ENCODE results near the gene DOCK10. TPM values are rescaled to one million over a fixed set of nuclear protein-coding genes. Genes with fewer than 3 reads are reported as not detected.

DOCK10 gene
- polyA plus RNA-seq, 1 donor (not counting 4 experiments of a cell fraction or from before 2014, with no cell fraction given), result 2.5 TPM

DNA sequence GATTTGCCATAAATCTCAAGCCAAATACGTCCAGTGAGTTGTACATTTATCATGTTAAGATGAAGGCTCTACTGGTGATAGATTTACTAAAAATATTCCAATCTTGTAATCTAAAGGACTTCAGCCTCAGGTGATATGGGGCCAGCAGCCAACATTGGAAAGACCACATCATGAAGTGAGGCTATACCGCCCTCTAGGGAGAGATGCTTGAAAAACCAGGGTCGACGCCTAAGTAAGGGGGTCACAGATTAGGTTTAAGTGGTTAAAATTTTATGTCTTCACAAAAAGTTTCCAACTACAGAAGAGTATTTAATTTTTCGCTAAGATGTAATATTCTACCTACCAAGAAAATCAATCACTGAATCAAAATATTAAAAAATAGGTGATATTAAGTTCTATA, 33.3 kb downstream of the DOCK10 start:
- no peak for FAIRE-seq
- H3K9ac ChIP-seq (ENCODE audit: control insufficient read depth, extremely low read depth, insufficient read depth, low read length), result no peak overlapping the region
- no peaks in the 10 kb centered on the region for H3K9me1 ChIP-seq (ENCODE audit: control insufficient read depth, extremely low read depth, insufficient read depth, low read length)
- no peak overlapping the region for H3K27ac ChIP-seq (ENCODE audit: control insufficient read depth, insufficient read depth, low read length)
- DNase-seq (ENCODE audit: low read depth, low spot score), result no peak
- TF ChIP-seq EZH2 (IDR thresholded peaks at IDR 0.05; ENCODE audit: low read length), result no peak
- TF ChIP-seq, protein P1, sequence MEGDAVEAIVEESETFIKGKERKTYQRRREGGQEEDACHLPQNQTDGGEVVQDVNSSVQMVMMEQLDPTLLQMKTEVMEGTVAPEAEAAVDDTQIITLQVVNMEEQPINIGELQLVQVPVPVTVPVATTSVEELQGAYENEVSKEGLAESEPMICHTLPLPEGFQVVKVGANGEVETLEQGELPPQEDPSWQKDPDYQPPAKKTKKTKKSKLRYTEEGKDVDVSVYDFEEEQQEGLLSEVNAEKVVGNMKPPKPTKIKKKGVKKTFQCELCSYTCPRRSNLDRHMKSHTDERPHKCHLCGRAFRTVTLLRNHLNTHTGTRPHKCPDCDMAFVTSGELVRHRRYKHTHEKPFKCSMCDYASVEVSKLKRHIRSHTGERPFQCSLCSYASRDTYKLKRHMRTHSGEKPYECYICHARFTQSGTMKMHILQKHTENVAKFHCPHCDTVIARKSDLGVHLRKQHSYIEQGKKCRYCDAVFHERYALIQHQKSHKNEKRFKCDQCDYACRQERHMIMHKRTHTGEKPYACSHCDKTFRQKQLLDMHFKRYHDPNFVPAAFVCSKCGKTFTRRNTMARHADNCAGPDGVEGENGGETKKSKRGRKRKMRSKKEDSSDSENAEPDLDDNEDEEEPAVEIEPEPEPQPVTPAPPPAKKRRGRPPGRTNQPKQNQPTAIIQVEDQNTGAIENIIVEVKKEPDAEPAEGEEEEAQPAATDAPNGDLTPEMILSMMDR (optimal IDR thresholded peaks at IDR 0.05 in 1 of 3, IDR thresholded peaks at IDR 0.05 in 1 of 3, conservative IDR thresholded peaks at IDR 0.05 in 1 of 3; ENCODE audit: extremely low read depth in 1 of 3, insufficient read depth in 2 of 3, low read length in 3 of 3), result peak; percentile 36 to 57 (median 45)
- no peak overlapping the region for H3K4me2 ChIP-seq (ENCODE audit: control insufficient read depth, extremely low read depth, insufficient read depth, low read depth, low read length)
- H2AFZ ChIP-seq (ENCODE audit: control insufficient read depth, low read length), result no peak overlapping the region
- H3K9me3 ChIP-seq (ENCODE audit: control insufficient read depth, low read depth, low read length), result no peaks in the 10 kb centered on the region
- H3K27me3 ChIP-seq (ENCODE audit: control insufficient read depth, extremely low read depth, insufficient read depth, low read length), result no peaks in the 10 kb centered on the region
- H3K36me3 ChIP-seq (ENCODE audit: control insufficient read depth in 2 of 2, extremely low read depth in 1 of 2, insufficient read depth in 2 of 2, low read length in 2 of 2), result no peaks in the 10 kb centered on the region
- peaks cover 38% of the 10 kb centered on the region for H3K4me1 ChIP-seq (ENCODE audit: control insufficient read depth, extremely low read depth, insufficient read depth, low read length)
- no peaks in the 10 kb centered on the region for H3K79me2 ChIP-seq (ENCODE audit: control insufficient read depth, insufficient read depth, low read length)
- no peaks in the 10 kb centered on the region for H4K20me1 ChIP-seq (ENCODE audit: control insufficient read depth, extremely low read depth, insufficient read depth, low read length)
- H3K4me3 ChIP-seq (ENCODE audit: control insufficient read depth in 2 of 3, extremely low read depth in 1 of 3, insufficient read depth in 2 of 3, low read depth in 1 of 3, low read length in 3 of 3), result no peak overlapping the region
- dilution Hi-C loops (cut with MboI; ENCODE audit: extremely low pct_ligation_motif_present, low sequenced_read_pairs), result no loop called here

DNA sequence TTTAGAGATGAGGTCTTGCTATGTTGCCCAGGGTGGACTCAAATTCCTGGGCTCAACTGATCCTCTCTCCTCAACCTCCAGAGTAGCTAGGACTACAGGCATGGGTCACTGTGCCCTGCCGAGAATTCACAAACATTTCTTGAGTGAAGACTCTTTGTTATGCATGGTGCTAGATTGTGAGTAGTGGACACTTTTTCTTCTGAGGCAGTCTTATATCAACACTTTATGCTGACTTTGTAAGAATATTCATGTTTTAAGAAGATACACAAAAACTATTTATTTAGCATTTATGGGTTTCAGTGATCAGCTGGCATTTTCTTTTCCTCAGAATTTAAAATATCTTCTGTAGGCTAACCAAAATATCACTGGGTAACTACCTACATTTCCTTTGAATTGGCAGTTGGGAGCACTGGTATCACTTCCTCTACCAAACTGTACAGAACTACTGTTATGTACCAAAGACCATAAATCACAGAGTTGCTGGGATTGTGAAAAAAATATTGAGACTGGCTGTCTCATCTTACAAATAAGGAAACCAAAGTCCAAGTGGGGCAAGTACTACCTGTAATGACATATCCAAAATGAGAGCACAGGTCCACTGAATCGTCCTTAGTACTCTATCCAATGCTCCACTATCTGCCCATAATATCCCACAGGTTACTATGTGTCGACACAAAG, 34.0 kb downstream of the DOCK10 start:
- H3K79me2 ChIP-seq (ENCODE audit: control insufficient read depth, insufficient read depth, low read length), result no peaks in the 10 kb centered on the region
- TF ChIP-seq EZH2 (IDR thresholded peaks at IDR 0.05; ENCODE audit: low read length), result no peak
- TF ChIP-seq, protein P1 (optimal IDR thresholded peaks at IDR 0.05 in 1 of 3, IDR thresholded peaks at IDR 0.05 in 1 of 3, conservative IDR thresholded peaks at IDR 0.05 in 1 of 3; ENCODE audit: extremely low read depth in 1 of 3, insufficient read depth in 2 of 3, low read length in 3 of 3), result no peak
- H3K9me3 ChIP-seq (ENCODE audit: control insufficient read depth, low read depth, low read length), result no peaks in the 10 kb centered on the region
- no peaks in the 10 kb centered on the region for H3K36me3 ChIP-seq (ENCODE audit: control insufficient read depth in 2 of 2, extremely low read depth in 1 of 2, insufficient read depth in 2 of 2, low read length in 2 of 2)
- FAIRE-seq (no peak), DNase-seq (ENCODE audit: low read depth, low spot score) (no peak)
- H2AFZ ChIP-seq (ENCODE audit: control insufficient read depth, low read length), result no peak overlapping the region
- H3K27me3 ChIP-seq (ENCODE audit: control insufficient read depth, extremely low read depth, insufficient read depth, low read length), result no peaks in the 10 kb centered on the region
- no peak overlapping the region for H3K9ac ChIP-seq (ENCODE audit: control insufficient read depth, extremely low read depth, insufficient read depth, low read length)
- H3K27ac ChIP-seq (ENCODE audit: control insufficient read depth, insufficient read depth, low read length), result no peak overlapping the region
- H3K4me3 ChIP-seq (ENCODE audit: control insufficient read depth in 2 of 3, extremely low read depth in 1 of 3, insufficient read depth in 2 of 3, low read depth in 1 of 3, low read length in 3 of 3), result no peak overlapping the region
- no peaks in the 10 kb centered on the region for H3K9me1 ChIP-seq (ENCODE audit: control insufficient read depth, extremely low read depth, insufficient read depth, low read length)
- dilution Hi-C loops (cut with MboI; ENCODE audit: extremely low pct_ligation_motif_present, low sequenced_read_pairs), result no loop called here
- peaks cover 38% of the 10 kb centered on the region for H3K4me1 ChIP-seq (ENCODE audit: control insufficient read depth, extremely low read depth, insufficient read depth, low read length)
- H4K20me1 ChIP-seq (ENCODE audit: control insufficient read depth, extremely low read depth, insufficient read depth, low read length), result no peaks in the 10 kb centered on the region
- no peak overlapping the region for H3K4me2 ChIP-seq (ENCODE audit: control insufficient read depth, extremely low read depth, insufficient read depth, low read depth, low read length)
